Measurements from ENCODE around the gene SLC29A2.

- TF ChIP-seq, protein P1, sequence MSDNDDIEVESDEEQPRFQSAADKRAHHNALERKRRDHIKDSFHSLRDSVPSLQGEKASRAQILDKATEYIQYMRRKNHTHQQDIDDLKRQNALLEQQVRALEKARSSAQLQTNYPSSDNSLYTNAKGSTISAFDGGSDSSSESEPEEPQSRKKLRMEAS (IDR thresholded peaks at IDR 0.05): no peak
- TF ChIP-seq, protein P2, sequence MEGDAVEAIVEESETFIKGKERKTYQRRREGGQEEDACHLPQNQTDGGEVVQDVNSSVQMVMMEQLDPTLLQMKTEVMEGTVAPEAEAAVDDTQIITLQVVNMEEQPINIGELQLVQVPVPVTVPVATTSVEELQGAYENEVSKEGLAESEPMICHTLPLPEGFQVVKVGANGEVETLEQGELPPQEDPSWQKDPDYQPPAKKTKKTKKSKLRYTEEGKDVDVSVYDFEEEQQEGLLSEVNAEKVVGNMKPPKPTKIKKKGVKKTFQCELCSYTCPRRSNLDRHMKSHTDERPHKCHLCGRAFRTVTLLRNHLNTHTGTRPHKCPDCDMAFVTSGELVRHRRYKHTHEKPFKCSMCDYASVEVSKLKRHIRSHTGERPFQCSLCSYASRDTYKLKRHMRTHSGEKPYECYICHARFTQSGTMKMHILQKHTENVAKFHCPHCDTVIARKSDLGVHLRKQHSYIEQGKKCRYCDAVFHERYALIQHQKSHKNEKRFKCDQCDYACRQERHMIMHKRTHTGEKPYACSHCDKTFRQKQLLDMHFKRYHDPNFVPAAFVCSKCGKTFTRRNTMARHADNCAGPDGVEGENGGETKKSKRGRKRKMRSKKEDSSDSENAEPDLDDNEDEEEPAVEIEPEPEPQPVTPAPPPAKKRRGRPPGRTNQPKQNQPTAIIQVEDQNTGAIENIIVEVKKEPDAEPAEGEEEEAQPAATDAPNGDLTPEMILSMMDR (IDR thresholded peaks at IDR 0.05; ENCODE audit: low read depth, low read length, missing input control): no peak
- TF ChIP-seq SP1 (IDR thresholded peaks at IDR 0.05): no peak
- no peak for TF ChIP-seq TAF1 (conservative IDR thresholded peaks at IDR 0.05)
- no peak for TF ChIP-seq GABPA (IDR thresholded peaks at IDR 0.05 in 1 of 2, conservative IDR thresholded peaks at IDR 0.05 in 1 of 2)
Measured at GRCh38 chr11:66325263-66325671, 46.3 kb downstream of the SLC29A2 start.

Data from liver (tissue), 3 donors.